ENCODE data around the gene HEATR5A. TPM values are rescaled to one million over a fixed set of nuclear protein-coding genes. Genes with fewer than 3 reads are reported as not detected.

The HEATR5A gene
- total RNA-seq, 2 donors from 2014 or later, result 31.7 to 36.4 TPM

DNA sequence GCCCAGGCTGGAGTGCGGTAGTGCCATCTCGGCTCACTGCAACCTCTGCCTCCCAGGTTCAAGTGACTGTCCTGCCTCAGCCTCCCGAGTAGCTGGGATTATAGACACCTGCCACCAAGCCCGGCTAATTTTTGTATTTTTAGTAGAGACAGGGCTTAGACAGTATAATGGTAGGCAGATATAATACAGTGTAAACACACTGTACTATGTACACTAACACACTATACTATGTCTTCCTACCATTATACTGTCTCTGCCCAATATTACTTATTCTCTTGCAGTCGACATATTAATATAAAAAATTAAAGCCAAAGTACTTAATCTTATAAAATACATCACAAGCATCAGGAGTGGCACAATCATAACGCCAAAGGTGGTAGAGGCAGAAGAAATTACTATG, 21.9 kb upstream of the HEATR5A start:
- Mint-ChIP-seq H3K27me3 (ENCODE audit: insufficient read depth) (no peaks in the 10 kb centered on the region), H3K4me3 (no peak overlapping the region), H3K4me1 (no peaks in the 10 kb centered on the region), H3K36me3 (ENCODE audit: low read depth) (peaks cover 18% of the 10 kb centered on the region), H3K27ac (no peak overlapping the region), H3K9me3 (peaks cover 13% of the 10 kb centered on the region)
- Histone ChIP-seq H3K9me3 (ENCODE audit: control insufficient read depth, low read length) (peaks cover 10% of the 10 kb centered on the region), H3K27me3 (ENCODE audit: control insufficient read depth, insufficient read depth, low read length, poor library complexity, severe bottlenecking) (no peaks in the 10 kb centered on the region), H3K36me3 (ENCODE audit: control insufficient read depth, insufficient read depth, low read length) (peaks cover 6% of the 10 kb centered on the region), H3K4me3 (ENCODE audit: low read length) (no peak overlapping the region), H3K4me1 (ENCODE audit: control insufficient read depth, insufficient read depth, low read length) (no peaks in the 10 kb centered on the region), H3K9ac (ENCODE audit: extremely low read depth, low read length, poor library complexity, severe bottlenecking) (no peak overlapping the region), H3K27ac (ENCODE audit: low read depth, low read length) (no peak overlapping the region)
- WGBS, 2 experiments (ENCODE audit: insufficient coverage in 1 of 2, insufficient read length in 1 of 2), result 94 to 95% methylated on average over 3 to 6 of the region's 6 CpGs
- DNase-seq, result no peak
- TF ChIP-seq, protein P1, sequence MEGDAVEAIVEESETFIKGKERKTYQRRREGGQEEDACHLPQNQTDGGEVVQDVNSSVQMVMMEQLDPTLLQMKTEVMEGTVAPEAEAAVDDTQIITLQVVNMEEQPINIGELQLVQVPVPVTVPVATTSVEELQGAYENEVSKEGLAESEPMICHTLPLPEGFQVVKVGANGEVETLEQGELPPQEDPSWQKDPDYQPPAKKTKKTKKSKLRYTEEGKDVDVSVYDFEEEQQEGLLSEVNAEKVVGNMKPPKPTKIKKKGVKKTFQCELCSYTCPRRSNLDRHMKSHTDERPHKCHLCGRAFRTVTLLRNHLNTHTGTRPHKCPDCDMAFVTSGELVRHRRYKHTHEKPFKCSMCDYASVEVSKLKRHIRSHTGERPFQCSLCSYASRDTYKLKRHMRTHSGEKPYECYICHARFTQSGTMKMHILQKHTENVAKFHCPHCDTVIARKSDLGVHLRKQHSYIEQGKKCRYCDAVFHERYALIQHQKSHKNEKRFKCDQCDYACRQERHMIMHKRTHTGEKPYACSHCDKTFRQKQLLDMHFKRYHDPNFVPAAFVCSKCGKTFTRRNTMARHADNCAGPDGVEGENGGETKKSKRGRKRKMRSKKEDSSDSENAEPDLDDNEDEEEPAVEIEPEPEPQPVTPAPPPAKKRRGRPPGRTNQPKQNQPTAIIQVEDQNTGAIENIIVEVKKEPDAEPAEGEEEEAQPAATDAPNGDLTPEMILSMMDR (conservative IDR thresholded peaks at IDR 0.05), result no peak

DNA sequence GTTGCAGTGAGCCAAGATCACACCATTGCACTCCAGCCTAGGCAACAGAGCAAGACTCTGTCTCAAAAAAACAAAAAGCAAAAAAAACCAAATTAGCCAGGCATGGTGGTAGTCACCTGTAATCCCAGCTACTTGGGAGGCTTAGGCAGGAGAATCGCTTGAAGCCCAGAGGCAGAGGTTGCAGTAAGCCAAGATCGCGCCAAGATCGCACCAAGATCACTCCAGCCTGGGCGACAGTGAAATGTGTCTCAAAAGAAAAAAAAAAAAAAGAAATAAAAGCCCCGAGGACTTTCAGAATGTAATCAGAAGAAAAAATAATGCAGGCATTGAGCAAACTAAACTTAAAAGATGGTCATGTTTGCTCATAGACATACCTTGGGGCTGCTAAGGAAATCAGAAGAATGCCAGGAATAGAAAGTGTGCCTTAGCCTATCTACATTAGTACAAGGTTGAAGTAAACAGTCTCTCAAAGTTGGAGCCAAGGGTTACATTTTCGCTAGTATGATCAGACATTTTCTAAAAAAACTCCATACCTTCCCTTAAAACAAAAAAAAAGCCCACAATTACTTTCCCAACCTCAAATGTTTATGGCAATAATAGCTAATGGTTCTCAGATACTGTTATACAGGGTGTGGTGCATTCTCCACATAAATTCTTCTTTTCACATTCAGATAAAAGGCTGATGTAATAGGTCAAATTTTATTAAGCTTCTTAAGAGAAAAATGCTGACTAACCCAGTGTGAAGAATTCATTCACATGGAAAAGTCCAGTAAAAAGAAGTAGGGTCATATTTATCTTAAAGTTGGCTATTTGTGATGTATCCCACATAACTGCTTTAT, 21.1 kb upstream of the HEATR5A start:
- H3K9ac ChIP-seq (ENCODE audit: extremely low read depth, low read length, poor library complexity, severe bottlenecking), result no peak overlapping the region
- peaks cover 19% of the 10 kb centered on the region for H3K36me3 Mint-ChIP-seq (ENCODE audit: low read depth)
- DNase-seq, result no peak
- TF ChIP-seq, protein P1 (conservative IDR thresholded peaks at IDR 0.05), result no peak
- no peak overlapping the region for H3K27ac ChIP-seq (ENCODE audit: low read depth, low read length)
- H3K27me3 Mint-ChIP-seq (ENCODE audit: insufficient read depth), result no peaks in the 10 kb centered on the region
- H3K9me3 ChIP-seq (ENCODE audit: control insufficient read depth, low read length), result peaks cover 10% of the 10 kb centered on the region
- H3K4me1 ChIP-seq (ENCODE audit: control insufficient read depth, insufficient read depth, low read length), result no peaks in the 10 kb centered on the region
- H3K27ac Mint-ChIP-seq, result no peak overlapping the region
- no peaks in the 10 kb centered on the region for H3K4me1 Mint-ChIP-seq
- no peak overlapping the region for H3K4me3 Mint-ChIP-seq
- H3K27me3 ChIP-seq (ENCODE audit: control insufficient read depth, insufficient read depth, low read length, poor library complexity, severe bottlenecking), result no peaks in the 10 kb centered on the region
- peaks cover 2% of the 10 kb centered on the region for H3K36me3 ChIP-seq (ENCODE audit: control insufficient read depth, insufficient read depth, low read length)
- H3K4me3 ChIP-seq (ENCODE audit: low read length), result no peak overlapping the region
- WGBS, 2 experiments (ENCODE audit: insufficient coverage in 1 of 2, insufficient read length in 1 of 2), result 87% methylated on average over 6 to 7 of the region's 7 CpGs
- peaks cover 14% of the 10 kb centered on the region for H3K9me3 Mint-ChIP-seq

DNA sequence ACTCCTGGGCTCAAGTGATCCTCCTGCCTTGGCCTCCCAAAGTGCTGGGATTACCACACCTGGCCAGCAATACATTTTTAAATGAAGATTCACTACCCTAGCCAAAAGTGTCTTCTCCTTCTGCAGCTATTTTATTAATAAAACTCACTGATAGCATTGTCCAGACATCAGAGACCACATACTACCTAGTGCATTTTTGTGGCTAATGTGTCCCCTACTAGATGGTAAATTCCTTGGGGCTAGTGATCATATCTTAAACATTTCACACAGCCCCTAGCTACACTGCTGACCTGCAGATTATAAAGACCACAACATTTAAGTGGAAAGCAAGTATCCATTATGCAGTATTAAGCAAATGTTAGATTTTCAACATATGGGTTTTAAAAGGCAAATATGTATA, 19.9 kb upstream of the HEATR5A start:
- Mint-ChIP-seq H3K36me3 (ENCODE audit: low read depth) (peaks cover 22% of the 10 kb centered on the region), H3K4me1 (no peaks in the 10 kb centered on the region), H3K4me3 (no peak overlapping the region), H3K9me3 (peaks cover 19% of the 10 kb centered on the region), H3K27ac (no peak overlapping the region), H3K27me3 (ENCODE audit: insufficient read depth) (no peaks in the 10 kb centered on the region)
- Histone ChIP-seq H3K9me3 (ENCODE audit: control insufficient read depth, low read length) (peaks cover 10% of the 10 kb centered on the region), H3K4me1 (ENCODE audit: control insufficient read depth, insufficient read depth, low read length) (no peaks in the 10 kb centered on the region), H3K27me3 (ENCODE audit: control insufficient read depth, insufficient read depth, low read length, poor library complexity, severe bottlenecking) (no peaks in the 10 kb centered on the region), H3K9ac (ENCODE audit: extremely low read depth, low read length, poor library complexity, severe bottlenecking) (no peak overlapping the region), H3K36me3 (ENCODE audit: control insufficient read depth, insufficient read depth, low read length) (no peaks in the 10 kb centered on the region), H3K4me3 (ENCODE audit: low read length) (no peak overlapping the region), H3K27ac (ENCODE audit: low read depth, low read length) (peak overlapping the region; percentile 49)
- no peak for DNase-seq
- TF ChIP-seq, protein P1 (conservative IDR thresholded peaks at IDR 0.05), result no peak

Data from endodermal cell (in vitro differentiated cells).